Measurements from ENCODE around the gene RADX.
A peak's percentile ranks its signal among the peaks of the same experiment; 100 is the strongest.
"Not testable (repeated sequence)": the region's sequence is repeated elsewhere in the genome, so short reads cannot be mapped to it uniquely, and the experiment has no call there.

Gene RADX, protein sequence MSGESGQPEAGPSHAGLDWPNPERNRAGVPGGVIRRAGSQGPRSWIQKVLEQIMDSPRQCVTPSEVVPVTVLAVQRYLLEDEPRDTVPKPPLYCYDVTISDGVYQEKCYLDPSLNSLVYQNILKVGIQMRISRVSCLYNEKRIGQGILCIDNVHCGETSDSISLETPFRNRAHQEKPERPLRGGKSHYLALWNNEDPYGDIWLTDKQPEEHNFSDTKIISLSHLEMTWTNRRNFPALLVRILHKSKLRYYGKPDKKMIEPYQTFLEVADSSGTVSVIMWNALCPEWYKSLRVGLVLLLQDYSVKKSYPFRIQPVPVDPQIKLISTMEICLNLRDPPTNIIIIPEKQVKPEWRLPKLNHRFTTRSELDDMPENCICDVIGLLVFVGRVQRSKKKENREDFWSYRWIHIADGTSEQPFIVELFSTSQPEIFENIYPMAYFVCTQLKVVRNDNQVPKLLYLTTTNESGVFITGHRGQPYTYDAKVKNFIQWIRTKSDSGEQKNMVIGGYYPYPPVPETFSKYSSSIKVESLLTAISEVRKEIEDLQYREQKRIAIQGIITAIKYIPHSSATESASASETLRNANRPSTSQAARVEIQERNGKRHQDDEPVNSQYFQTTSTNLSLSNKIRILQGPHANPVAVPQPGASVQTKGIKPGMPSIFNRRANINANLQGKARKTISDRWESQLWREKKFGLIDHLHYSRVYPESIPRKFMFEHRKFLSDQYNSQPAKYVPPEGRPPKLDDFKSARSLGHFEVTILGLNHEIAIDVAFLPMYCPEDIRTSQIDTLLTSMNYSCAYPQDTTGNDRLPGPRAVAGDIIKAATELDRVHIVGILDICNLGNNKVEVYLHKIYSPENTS

GRCh38 chrX:106611679-106612392, at the start of gene RADX:
RADX (plus strand) TSS chrX:106611978; CDS start chrX:106612081, 103 bp downstream.
- peak; percentile 1 for DNase-seq (ENCODE audit: low spot score)

GRCh38 chrX:106564986-106565385, 46.8 kb upstream of the RADX start:
- no peak for DNase-seq (ENCODE audit: low spot score)

GRCh38 chrX:106566362-106566761, 45.4 kb upstream of the RADX start:
- no peak for DNase-seq (ENCODE audit: low spot score)

GRCh38 chrX:106581856-106582255, 29.9 kb upstream of the RADX start:
- no peak for DNase-seq (ENCODE audit: low spot score)

- no peak for DNase-seq (ENCODE audit: low spot score)
Observed at GRCh38 chrX:106585478-106585877, 26.3 kb upstream of the RADX start.

DNA sequence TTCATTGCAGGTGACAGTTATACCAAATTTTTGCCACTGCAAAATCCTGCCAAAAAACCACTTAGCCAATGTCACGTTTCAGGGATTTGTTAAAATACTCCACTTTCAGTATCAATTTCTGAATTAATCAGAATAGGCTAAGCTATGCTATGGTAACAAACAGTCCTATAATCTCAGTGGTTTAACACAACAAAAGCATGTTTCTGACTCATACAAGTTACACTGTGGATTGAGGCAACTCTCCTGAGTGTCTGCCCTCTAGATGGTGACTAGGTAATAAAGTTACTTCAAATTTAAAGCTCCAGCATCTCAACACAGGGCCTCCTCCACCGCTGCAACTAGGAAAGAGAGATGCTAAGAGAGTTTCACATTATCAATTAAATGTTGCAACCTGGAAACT, 23.0 kb upstream of the RADX start:
- no peak for DNase-seq (ENCODE audit: low spot score)

DNA sequence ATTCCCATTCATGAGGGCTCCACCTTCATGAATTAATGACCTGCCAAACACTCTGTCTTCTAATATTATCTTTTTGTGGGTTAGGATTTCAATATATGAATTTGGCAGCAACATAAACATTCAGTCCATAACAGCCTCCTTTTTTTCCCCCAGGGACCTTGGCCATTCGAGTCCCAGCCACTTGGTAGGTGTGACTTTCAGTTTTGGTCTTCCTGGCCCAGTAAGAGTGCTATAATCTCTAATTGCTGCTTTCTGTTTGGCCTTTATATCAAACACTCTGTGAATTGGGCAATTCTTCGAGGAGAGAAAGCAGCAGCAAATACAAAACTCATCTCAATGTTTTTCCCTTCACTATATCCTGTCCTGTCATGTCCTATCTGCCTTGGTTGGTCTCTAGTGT, 12.4 kb upstream of the RADX start:
- no peak for DNase-seq (ENCODE audit: low spot score)

GRCh38 chrX:106606571-106606970, 5.2 kb upstream of the RADX start:
- no peak for DNase-seq (ENCODE audit: low spot score)

DNA sequence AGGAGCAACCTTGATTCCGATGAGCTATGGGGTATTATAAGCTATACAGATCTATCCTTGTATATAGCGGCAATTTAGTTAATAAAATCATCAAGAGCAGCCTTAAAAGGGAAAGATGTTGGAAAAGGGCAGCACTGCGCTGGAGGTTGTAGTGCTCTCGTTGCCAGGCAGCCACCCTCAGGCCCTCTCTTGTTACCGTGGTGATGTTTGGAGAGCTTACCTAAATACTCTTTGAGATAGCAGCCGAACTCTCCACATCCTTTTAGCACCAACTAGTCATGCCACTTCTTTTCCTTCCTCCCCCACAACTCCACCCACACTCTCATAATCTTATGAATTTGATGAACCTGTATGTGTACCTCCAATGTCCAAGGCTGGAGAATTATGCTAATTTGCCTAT, 3.8 kb upstream of the RADX start:
- no peak for DNase-seq (ENCODE audit: low spot score)

- DNase-seq (ENCODE audit: low spot score) = no peak
Observed at GRCh38 chrX:106611317-106611678, 480 bp upstream of the RADX start.

- no peak for DNase-seq (ENCODE audit: low spot score)
Observed at GRCh38 chrX:106612393-106612763, 600 bp downstream of the RADX start.

DNA sequence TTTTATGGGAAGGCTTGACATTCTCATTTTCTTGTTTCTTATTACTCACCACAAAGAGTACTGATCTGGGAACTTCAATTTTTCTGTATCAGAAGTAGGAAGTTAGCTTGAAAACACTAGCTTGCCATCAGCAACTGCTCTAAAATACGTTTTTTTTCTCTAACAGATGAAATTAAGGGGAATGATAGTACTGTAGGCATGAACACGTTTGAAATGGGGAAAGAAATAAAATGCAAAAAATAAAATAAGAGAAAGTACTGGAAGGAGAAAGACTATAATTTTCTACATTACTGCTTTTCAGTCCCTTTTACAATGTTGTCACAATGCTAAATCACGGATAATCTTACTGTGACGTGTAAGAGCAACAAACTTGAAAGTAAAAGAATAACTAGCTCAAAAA, 1.5 kb downstream of the RADX start:
- no peak for DNase-seq (ENCODE audit: low spot score)

DNA sequence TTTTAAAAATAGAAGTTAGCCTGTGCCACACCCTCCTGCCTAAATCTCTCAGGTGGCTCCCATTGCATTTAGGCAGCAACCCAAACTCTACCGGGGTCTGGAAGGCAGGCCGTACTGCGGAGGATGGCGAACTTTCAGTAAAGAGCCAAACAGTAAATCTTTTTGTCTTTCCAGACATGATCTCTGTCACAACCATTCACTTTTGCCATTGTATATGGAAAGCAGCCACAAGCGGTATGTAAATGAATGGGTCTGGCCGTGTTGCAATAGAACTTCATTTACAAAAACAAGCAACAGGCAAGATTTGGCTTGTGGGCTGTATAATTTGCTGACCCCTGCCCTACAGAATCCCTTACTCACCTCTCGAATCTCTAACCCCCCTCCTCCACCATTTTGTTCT, 3.3 kb downstream of the RADX start:
- DNase-seq (ENCODE audit: low spot score) = no peak

GRCh38 chrX:106619797-106620196, 8.0 kb downstream of the RADX start:
- no peak for DNase-seq (ENCODE audit: low spot score)

- DNase-seq (ENCODE audit: low spot score) = no peak
Observed at GRCh38 chrX:106621836-106622235, 10.1 kb downstream of the RADX start.

DNA sequence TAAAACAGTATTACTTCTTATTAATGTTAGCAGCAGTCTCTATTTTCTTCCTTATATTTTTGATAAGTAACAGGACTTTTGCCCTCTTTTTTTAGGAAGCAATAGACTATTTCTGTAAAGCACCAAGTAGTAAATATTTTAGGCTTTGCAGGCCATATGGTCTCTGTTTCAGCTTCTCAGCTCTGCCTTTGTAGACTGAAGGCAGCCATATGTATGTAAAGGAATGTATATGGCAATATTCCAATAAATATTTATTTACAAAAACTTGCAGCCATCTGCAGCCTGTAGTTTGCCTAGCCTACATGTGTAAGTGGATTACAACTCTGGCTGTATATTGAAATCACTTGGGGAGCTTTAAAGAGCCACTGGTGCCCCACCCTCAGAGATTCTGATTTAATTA, 15.0 kb downstream of the RADX start:
- DNase-seq (ENCODE audit: low spot score) = no peak

DNA sequence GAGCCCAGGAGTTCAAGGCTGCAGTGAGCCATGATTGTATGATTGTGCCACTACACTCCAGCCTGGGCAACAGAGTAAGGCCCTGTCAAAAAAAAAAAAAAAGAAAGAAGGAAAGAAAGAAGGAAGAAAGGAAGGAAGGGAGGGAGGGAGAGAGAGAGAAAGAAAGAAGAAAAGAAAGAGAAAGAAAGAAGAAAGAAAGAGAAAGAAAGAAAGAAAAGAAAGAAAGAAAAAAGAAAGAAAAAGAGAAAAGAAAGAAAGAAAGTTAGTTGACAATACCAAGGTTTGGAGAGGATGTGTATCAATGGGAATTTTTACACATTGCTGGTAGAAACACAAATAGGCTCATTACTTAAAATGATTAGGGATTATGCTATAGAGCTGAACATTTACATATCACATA, 19.8 kb downstream of the RADX start:
- DNase-seq (ENCODE audit: low spot score) = no peak

- no peak for DNase-seq (ENCODE audit: low spot score)
Observed at GRCh38 chrX:106649523-106650428, 38.0 kb downstream of the RADX start.

GRCh38 chrX:106653625-106654024, 41.8 kb downstream of the RADX start:
- not testable (repeated sequence) for DNase-seq (ENCODE audit: low spot score)

DNA sequence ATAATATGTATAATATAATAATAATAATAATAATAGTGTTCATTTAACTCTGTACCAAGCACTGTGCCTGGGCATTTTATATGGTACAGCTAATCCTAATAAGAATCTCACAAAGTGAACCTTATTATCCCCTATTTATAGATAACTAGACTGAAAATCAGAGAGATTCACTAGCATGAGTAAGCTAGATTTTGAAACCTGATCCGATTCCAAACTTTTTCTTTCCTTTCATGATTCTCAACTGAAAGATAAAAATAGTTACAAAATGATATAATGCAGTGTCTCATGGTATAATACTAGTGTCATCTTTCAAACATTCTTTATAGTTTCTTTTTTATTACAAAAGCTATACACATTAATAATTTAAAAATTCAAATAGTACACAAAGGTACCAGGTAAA, 58.9 kb downstream of the RADX start:
- DNase-seq (ENCODE audit: low spot score) = no peak

DNA sequence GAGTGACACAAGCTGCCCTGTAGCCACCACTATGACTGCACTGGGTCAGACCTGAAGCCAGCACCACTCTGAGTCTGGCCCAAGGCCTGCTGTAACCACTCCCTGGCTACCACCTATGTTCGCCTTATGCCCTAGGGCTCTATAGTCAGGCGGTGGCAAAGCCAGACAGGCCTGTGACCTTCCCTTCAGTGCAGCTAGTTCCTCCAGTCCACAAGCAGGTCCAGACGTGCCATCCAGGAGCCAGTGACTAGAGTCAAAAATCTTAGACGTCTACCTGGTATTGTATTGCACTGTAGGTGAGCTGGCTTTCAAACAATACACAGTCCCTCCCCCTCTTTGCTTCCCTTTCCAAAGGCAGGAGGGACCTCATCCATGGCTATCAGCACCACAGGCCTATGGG, 60.7 kb downstream of the RADX start:
- no peak for DNase-seq (ENCODE audit: low spot score)

DNA sequence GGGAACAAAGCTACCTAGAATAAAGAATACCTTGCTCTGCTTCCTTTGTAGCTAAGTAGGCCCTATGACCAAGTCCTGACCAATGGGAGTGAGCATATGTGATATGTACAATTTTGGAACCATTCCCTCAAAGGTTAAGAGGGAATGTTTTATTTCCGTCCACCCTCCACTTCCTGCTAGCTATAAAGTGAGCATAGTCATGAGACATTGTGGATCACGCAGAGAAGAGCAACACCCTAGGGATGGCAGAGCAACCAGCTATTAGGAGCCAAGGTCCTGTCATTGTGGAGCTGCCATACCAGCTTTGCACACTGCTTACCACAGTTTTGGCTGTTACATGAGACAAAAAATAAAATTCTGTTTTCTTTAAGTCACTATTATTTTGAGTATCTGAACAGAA, 68.9 kb downstream of the RADX start:
- no peak for DNase-seq (ENCODE audit: low spot score)

Data from cerebellar cortex (tissue), 1 donor.